Neural progenitor cell (in vitro differentiated cells): ENCODE results near the gene GLIPR1L2.

Experiments
- EZH2 ChIP-seq: fragments of 200-600 bp; sonication (generic); IDR thresholded peaks from 2 replicates; pipeline ENCODE4 v1.6.1; 2017; ENCODE audit warnings: antibody characterized with exemption, mild to moderate bottlenecking, moderate library complexity
- EZH2phosphoT487 ChIP-seq: fragments of 200-600 bp; sonication (generic); IDR thresholded peaks from 2 replicates; pipeline ENCODE4 v1.6.1; 2017; ENCODE audit warnings: antibody characterized with exemption
- TF ChIP-seq, protein P1 (sequence below): fragments of 200-600 bp; sonication (generic); IDR thresholded peaks from 2 replicates; pipeline ENCODE4 v1.5.1; 2017; ENCODE audit warnings: antibody characterized with exemption, mild to moderate bottlenecking

DNA sequence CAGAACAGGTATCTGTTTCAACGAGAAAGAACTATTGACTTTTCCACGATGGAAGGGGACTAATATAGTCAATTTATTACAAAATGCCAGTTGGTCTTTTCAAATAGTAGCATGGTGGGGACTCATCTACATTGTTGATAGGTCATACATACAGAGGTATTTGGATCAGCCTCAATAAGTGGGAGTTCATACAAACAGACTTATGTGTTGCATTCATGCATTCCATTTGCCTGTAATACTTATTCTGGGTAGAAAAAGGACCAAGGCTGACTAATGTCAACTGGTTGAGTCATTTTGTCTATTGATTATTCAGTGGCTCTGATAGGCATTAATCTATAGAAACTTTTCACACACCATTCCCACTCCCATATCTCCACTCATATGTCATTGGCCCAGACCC lies 48.2 kb downstream of the GLIPR1L2 start:
- TF ChIP-seq, protein P1, sequence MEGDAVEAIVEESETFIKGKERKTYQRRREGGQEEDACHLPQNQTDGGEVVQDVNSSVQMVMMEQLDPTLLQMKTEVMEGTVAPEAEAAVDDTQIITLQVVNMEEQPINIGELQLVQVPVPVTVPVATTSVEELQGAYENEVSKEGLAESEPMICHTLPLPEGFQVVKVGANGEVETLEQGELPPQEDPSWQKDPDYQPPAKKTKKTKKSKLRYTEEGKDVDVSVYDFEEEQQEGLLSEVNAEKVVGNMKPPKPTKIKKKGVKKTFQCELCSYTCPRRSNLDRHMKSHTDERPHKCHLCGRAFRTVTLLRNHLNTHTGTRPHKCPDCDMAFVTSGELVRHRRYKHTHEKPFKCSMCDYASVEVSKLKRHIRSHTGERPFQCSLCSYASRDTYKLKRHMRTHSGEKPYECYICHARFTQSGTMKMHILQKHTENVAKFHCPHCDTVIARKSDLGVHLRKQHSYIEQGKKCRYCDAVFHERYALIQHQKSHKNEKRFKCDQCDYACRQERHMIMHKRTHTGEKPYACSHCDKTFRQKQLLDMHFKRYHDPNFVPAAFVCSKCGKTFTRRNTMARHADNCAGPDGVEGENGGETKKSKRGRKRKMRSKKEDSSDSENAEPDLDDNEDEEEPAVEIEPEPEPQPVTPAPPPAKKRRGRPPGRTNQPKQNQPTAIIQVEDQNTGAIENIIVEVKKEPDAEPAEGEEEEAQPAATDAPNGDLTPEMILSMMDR: no peak
- TF ChIP-seq EZH2phosphoT487: no peak
- TF ChIP-seq EZH2: no peak
